ENCODE measurements around the gene CCSER1.

- TF ChIP-seq CTCF (IDR thresholded peaks at IDR 0.05; ENCODE audit: poor library complexity, severe bottlenecking) (no peak), POLR2AphosphoS5 (IDR thresholded peaks at IDR 0.05) (no peak), EP300 (conservative IDR thresholded peaks at IDR 0.05; ENCODE audit: poor library complexity, severe bottlenecking) (no peak), MXI1 (conservative IDR thresholded peaks at IDR 0.05; ENCODE audit: poor library complexity, severe bottlenecking) (no peak), REST (IDR thresholded peaks at IDR 0.05; ENCODE audit: borderline replicate concordance) (no peak), EZH2 (IDR thresholded peaks at IDR 0.05; ENCODE audit: borderline replicate concordance, insufficient read depth, low read length, poor library complexity, severe bottlenecking) (no peak), SMC3 (conservative IDR thresholded peaks at IDR 0.05; ENCODE audit: poor library complexity) (no peak), TAF1 (IDR thresholded peaks at IDR 0.05; ENCODE audit: low read depth) (no peak)
Measured at GRCh38 chr4:90126805-90127204, 389 bp upstream of the CCSER1 start.

Data from neural cell (in vitro differentiated cells).